Ureter (tissue), 1 donor: ENCODE results near the gene CTSH. TPM values are rescaled to one million over a fixed set of nuclear protein-coding genes. Genes with fewer than 3 reads are reported as not detected.

Experiments used
- DNase-seq: peaks from one replicate; pipeline ENCODE4 v3.0.0-alpha.2; 2020; ENCODE audit warnings: low spot score
- total RNA-seq: library from RNA; stranded (reverse); gene quantifications from one replicate; pipeline ENCODE4 v1.2.4, GENCODE V29; 2023
- donor health status: DM: yes; HTN: yes; CAD: no.

Gene CTSH
- total RNA-seq, 1 donor from 2014 or later = 705 TPM

GRCh38 chr15:78977591-78978347 is 32.9 kb upstream of the CTSH start:
- no peak for DNase-seq

- no peak for DNase-seq
These were observed 32.3 kb upstream of the CTSH start for GRCh38 chr15:78977091-78977571.

- DNase-seq = no peak
These were observed 31.8 kb upstream of the CTSH start for GRCh38 chr15:78976691-78977090.

GRCh38 chr15:78974272-78974918 is 29.5 kb upstream of the CTSH start:
- no peak for DNase-seq

- no peak for DNase-seq
These were observed 25.0 kb upstream of the CTSH start for GRCh38 chr15:78969687-78970349.

- DNase-seq = no peak
These were observed 23.9 kb upstream of the CTSH start for GRCh38 chr15:78968539-78969271.

- DNase-seq = no peak
These were observed 23.3 kb upstream of the CTSH start for GRCh38 chr15:78968114-78968513.

- DNase-seq = no peak
These were observed 15.5 kb upstream of the CTSH start for GRCh38 chr15:78960308-78960707.

GRCh38 chr15:78959360-78959759 is 14.5 kb upstream of the CTSH start:
- no peak for DNase-seq

GRCh38 chr15:78957416-78958093 is 12.7 kb upstream of the CTSH start:
- no peak for DNase-seq

GRCh38 chr15:78956937-78957336 is 12.1 kb upstream of the CTSH start:
- no peak for DNase-seq

GRCh38 chr15:78955355-78955754 is 10.5 kb upstream of the CTSH start:
- no peak for DNase-seq

GRCh38 chr15:78951841-78952238 is 7.0 kb upstream of the CTSH start:
- peak; percentile 69 for DNase-seq

- DNase-seq = no peak
These were observed 6.3 kb upstream of the CTSH start for GRCh38 chr15:78950902-78951840.

- no peak for DNase-seq
These were observed 5.5 kb upstream of the CTSH start for GRCh38 chr15:78950343-78950742.

- DNase-seq = no peak
These were observed 4.6 kb upstream of the CTSH start for GRCh38 chr15:78949461-78949860.

- no peak for DNase-seq
These were observed 2.7 kb upstream of the CTSH start for GRCh38 chr15:78947506-78947905.

- no peak for DNase-seq
These were observed 1.6 kb upstream of the CTSH start for GRCh38 chr15:78946493-78946892.

- DNase-seq = no peak
These were observed 632 bp downstream of the CTSH start for GRCh38 chr15:78944202-78944625.

- no peak for DNase-seq
These were observed 1.2 kb downstream of the CTSH start for GRCh38 chr15:78943692-78944091.
